ENCODE results near the gene NR2F1-AS1.
"Not testable (repeated sequence)": the region's sequence is repeated elsewhere in the genome, so short reads cannot be mapped to it uniquely, and the experiment has no call there.

Gene NR2F1-AS1

DNA sequence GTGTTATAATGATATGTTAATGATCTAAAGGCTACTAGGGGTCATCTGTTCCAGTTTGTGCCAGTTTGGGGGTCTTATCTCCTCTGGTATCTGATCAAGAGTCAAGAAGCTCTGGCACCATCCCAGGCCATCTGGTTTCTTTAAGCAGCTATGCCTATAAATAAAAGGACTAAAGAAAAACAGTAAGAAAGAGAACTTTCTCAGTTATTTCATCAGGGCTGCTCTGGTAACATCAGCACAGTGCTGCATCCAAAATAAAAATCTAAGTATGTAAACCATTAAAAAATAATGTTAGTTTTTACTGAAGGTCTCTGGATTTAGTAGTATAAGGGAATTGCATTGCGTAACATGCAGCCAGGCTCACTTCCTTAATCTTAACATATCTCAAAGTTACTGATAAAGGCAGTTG lies 185.0 kb downstream of the NR2F1-AS1 start:
- TF ChIP-seq CTCF (IDR thresholded peaks at IDR 0.05) = no peak
- Histone ChIP-seq H3K36me3 (ENCODE audit: control insufficient read depth, insufficient read depth, low read length) (no peaks in the 10 kb centered on the region), H3K27me3 (ENCODE audit: control insufficient read depth, insufficient read depth, low read length) (no peaks in the 10 kb centered on the region), H3K79me2 (no peaks in the 10 kb centered on the region), H3K9me3 (ENCODE audit: control insufficient read depth, low read length) (no peaks in the 10 kb centered on the region), H3K4me2 (ENCODE audit: low read length) (no peak overlapping the region), H3K4me3 (ENCODE audit: low read depth, low read length) (no peak overlapping the region), H3K4me1 (no peaks in the 10 kb centered on the region), H3K27ac (no peak overlapping the region), H3K9ac (no peak overlapping the region), H2AFZ (no peak overlapping the region)

- H3K79me2 ChIP-seq = no peaks in the 10 kb centered on the region
- no peaks in the 10 kb centered on the region for H3K9me3 ChIP-seq (ENCODE audit: control insufficient read depth, low read length)
- no peaks in the 10 kb centered on the region for H3K36me3 ChIP-seq (ENCODE audit: control insufficient read depth, insufficient read depth, low read length)
- no peak overlapping the region for H3K4me3 ChIP-seq (ENCODE audit: low read depth, low read length)
- no peaks in the 10 kb centered on the region for H3K27me3 ChIP-seq (ENCODE audit: control insufficient read depth, insufficient read depth, low read length)
- no peak for TF ChIP-seq CTCF (IDR thresholded peaks at IDR 0.05)
- H3K9ac ChIP-seq = no peak overlapping the region
- H2AFZ ChIP-seq = no peak overlapping the region
- no peaks in the 10 kb centered on the region for H3K4me1 ChIP-seq
- no peak overlapping the region for H3K4me2 ChIP-seq (ENCODE audit: low read length)
- no peak overlapping the region for H3K27ac ChIP-seq
Observed at GRCh38 chr5:93395010-93395409, 186.0 kb downstream of the NR2F1-AS1 start.

DNA sequence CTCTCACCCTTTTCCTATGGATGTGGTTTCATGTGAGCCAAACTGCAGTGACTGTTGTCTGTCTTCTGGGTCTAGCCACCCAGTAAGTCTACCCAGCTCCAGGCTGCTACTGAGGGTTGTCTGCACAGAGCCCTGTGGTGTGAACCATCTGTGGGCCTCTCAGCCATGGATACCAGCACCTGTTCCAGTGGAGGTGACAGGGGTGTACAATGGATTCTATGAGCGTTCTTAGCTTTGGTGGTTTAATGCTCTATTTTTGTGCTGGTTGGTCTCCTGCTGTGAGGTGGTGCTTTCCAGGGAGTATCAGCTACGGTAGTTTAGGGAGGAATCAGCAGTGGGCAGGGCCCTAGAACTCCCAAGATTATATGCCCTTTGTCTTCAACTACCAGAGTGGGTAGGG lies 186.7 kb downstream of the NR2F1-AS1 start:
- H3K9ac ChIP-seq = no peak overlapping the region
- no peak overlapping the region for H2AFZ ChIP-seq
- H3K27me3 ChIP-seq (ENCODE audit: control insufficient read depth, insufficient read depth, low read length) = no peaks in the 10 kb centered on the region
- H3K36me3 ChIP-seq (ENCODE audit: control insufficient read depth, insufficient read depth, low read length) = no peaks in the 10 kb centered on the region
- no peak overlapping the region for H3K4me2 ChIP-seq (ENCODE audit: low read length)
- H3K4me1 ChIP-seq = no peaks in the 10 kb centered on the region
- H3K9me3 ChIP-seq (ENCODE audit: control insufficient read depth, low read length) = no peaks in the 10 kb centered on the region
- TF ChIP-seq CTCF (IDR thresholded peaks at IDR 0.05) = no peak
- no peak overlapping the region for H3K4me3 ChIP-seq (ENCODE audit: low read depth, low read length)
- no peaks in the 10 kb centered on the region for H3K79me2 ChIP-seq
- no peak overlapping the region for H3K27ac ChIP-seq

- not testable (repeated sequence) for H3K79me2 ChIP-seq; H3K4me1 ChIP-seq; H3K4me3 ChIP-seq (ENCODE audit: low read depth, low read length); H3K36me3 ChIP-seq (ENCODE audit: control insufficient read depth, insufficient read depth, low read length); H3K27ac ChIP-seq; H2AFZ ChIP-seq; H3K9me3 ChIP-seq (ENCODE audit: control insufficient read depth, low read length); H3K27me3 ChIP-seq (ENCODE audit: control insufficient read depth, insufficient read depth, low read length); H3K4me2 ChIP-seq (ENCODE audit: low read length); H3K9ac ChIP-seq
Observed at GRCh38 chr5:93391169-93391568, 189.8 kb downstream of the NR2F1-AS1 start.

GRCh38 chr5:93385655-93386054 lies 195.4 kb downstream of the NR2F1-AS1 start:
- Histone ChIP-seq H3K4me2 (ENCODE audit: low read length) (no peak overlapping the region), H3K79me2 (no peaks in the 10 kb centered on the region), H3K9ac (no peak overlapping the region), H3K27ac (no peak overlapping the region), H2AFZ (no peak overlapping the region), H3K4me1 (no peaks in the 10 kb centered on the region), H3K27me3 (ENCODE audit: control insufficient read depth, insufficient read depth, low read length) (no peaks in the 10 kb centered on the region), H3K9me3 (ENCODE audit: control insufficient read depth, low read length) (no peaks in the 10 kb centered on the region), H3K36me3 (ENCODE audit: control insufficient read depth, insufficient read depth, low read length) (no peaks in the 10 kb centered on the region), H3K4me3 (ENCODE audit: low read depth, low read length) (no peak overlapping the region)
- TF ChIP-seq CTCF (IDR thresholded peaks at IDR 0.05) = no peak
